K562 (cell line): ENCODE measurements around the gene TMC4. TPM values are rescaled to one million over a fixed set of nuclear protein-coding genes. Genes with fewer than 3 reads are reported as not detected.

ENCODE experiments used
- CSDE1 ChIP-seq, 2 experiments: fragments of 450-650 bp; IDR thresholded peaks; 2 replicates each; pipeline ENCODE4 v1.6.1; 2016; ENCODE audit warnings: mild to moderate bottlenecking in 1 of 2
- CTCFL ChIP-seq: IDR thresholded peaks from 2 replicates; pipeline ENCODE4 v1.6.1; 2011; ENCODE audit warnings: borderline replicate concordance, low read depth, mild to moderate bottlenecking, moderate library complexity, low read length; ENCODE audit not compliant: insufficient read depth, poor library complexity, severe bottlenecking
- E2F3 ChIP-seq: fragments of 250-450 bp; sonication (Bioruptor Pico); IDR thresholded peaks from 2 replicates; pipeline ENCODE4 v1.4.0; 2020; ENCODE audit warnings: mild to moderate bottlenecking
- NFE2L1 ChIP-seq: fragments of 450-650 bp; IDR thresholded peaks from 2 replicates; pipeline ENCODE4 v1.6.1; 2016; ENCODE audit warnings: missing genetic modification characterization, low read depth, mild to moderate bottlenecking, missing compliant biosample characterization, moderate library complexity, borderline replicate concordance
- POLR2A ChIP-seq: fragments of 450-650 bp; conservative IDR thresholded peaks from 2 replicates; pipeline ENCODE4 v1.6.1; 2016
- POLR2B ChIP-seq: fragments of 450-650 bp; IDR thresholded peaks from 2 replicates; pipeline ENCODE4 v1.6.1; 2018; ENCODE audit warnings: low read depth; ENCODE audit not compliant: partially characterized antibody
- RAD51 ChIP-seq: fragments of 450-650 bp; IDR thresholded peaks from 2 replicates; pipeline ENCODE4 v1.7.1; 2016; ENCODE audit warnings: low read depth, mild to moderate bottlenecking, borderline replicate concordance
- RBFOX2 ChIP-seq: fragments of 200-400 bp; formaldehyde crosslinking; IDR thresholded peaks from 2 replicates; pipeline ENCODE4 v1.6.1; 2017; ENCODE audit warnings: low read depth, mild to moderate bottlenecking, low read length, moderate library complexity
- SIN3B ChIP-seq: fragments of 450-650 bp; IDR thresholded peaks from 2 replicates; pipeline ENCODE4 v1.6.1; 2017; ENCODE audit warnings: low read depth, mild to moderate bottlenecking, moderate library complexity
- TEAD1 ChIP-seq, 2 experiments: fragments of 450-650 bp in 1 of 2; sonication (generic) in 1 of 2; formaldehyde crosslinking; IDR thresholded peaks; 2 replicates each; pipeline versions ENCODE4 v1.4.0 to v1.8.0; 2020 to 2022; ENCODE audit warnings: mild to moderate bottlenecking in 2 of 2, missing genetic modification reagents in 1 of 2
- ZHX1 ChIP-seq: fragments of 150-350 bp; conservative IDR thresholded peaks from 2 replicates; pipeline ENCODE4 v1.6.1; 2014; ENCODE audit warnings: low read length
- ZNF239 ChIP-seq: fragments of 250-450 bp; sonication (Bioruptor Pico); IDR thresholded peaks from 2 replicates; pipeline ENCODE4 v1.4.0; 2020; ENCODE audit warnings: mild to moderate bottlenecking
- ZNF316 ChIP-seq: fragments of 450-650 bp; IDR thresholded peaks from 2 replicates; pipeline ENCODE4 v1.6.1; 2016
- ZNF639 ChIP-seq, 2 experiments: fragments of 200-800 bp in 1 of 2; sonication (Bioruptor generic) in 1 of 2; sonication (generic) in 1 of 2; formaldehyde crosslinking in 1 of 2; IDR thresholded peaks in 1 of 2; conservative IDR thresholded peaks in 1 of 2; 2 replicates each; pipeline versions ENCODE4 v1.5.0 to v1.6.1; 2016 to 2020; ENCODE audit warnings: missing compliant biosample characterization in 1 of 2, missing genetic modification characterization in 1 of 2, missing genetic modification reagents in 1 of 2
- ZNF740 ChIP-seq, 3 experiments: fragments of 200-800 bp in 1 of 3; sonication (Bioruptor generic) in 1 of 3; sonication (generic) in 1 of 3; formaldehyde crosslinking in 1 of 3; IDR thresholded peaks; 2 replicates each; pipeline versions ENCODE4 v1.6.1 to v1.8.0; 2016 to 2022; ENCODE audit warnings: mild to moderate bottlenecking in 2 of 3, missing compliant biosample characterization in 2 of 3, missing genetic modification characterization in 2 of 3, missing genetic modification reagents in 1 of 3
- ZNF785 ChIP-seq: fragments of 250-450 bp; sonication (Bioruptor Pico); IDR thresholded peaks from 2 replicates; pipeline ENCODE4 v1.4.0; 2020; ENCODE audit warnings: mild to moderate bottlenecking
- polyA plus RNA-seq, 8 experiments: library from polyadenylated mRNA; depleted of rRNA in 4 of 8; stranded (reverse) in 5 of 8; unstranded in 3 of 8; fragments of >200 nt; fragmentation: Nextera tagmentation in 2 of 8; fragmentation: Illumina TruSeq in 1 of 8; extraction: Ambion mirVana in 2 of 8; extraction: Trizol in 1 of 8; gene quantifications; 2 replicates each; pipeline versions ENCODE4 v1.2.1 to v1.2.3, GENCODE V29; 2011 to 2014; ENCODE audit warnings: inconsistent platforms in 1 of 8, missing spikeins in 1 of 8
- total RNA-seq, 7 experiments: library from RNA; depleted of rRNA in 6 of 7; stranded (reverse); fragments of >200 nt in 6 of 7; fragmentation: Illumina TruSeq in 2 of 7; extraction: Trizol in 2 of 7; gene quantifications; 2 replicates each; pipeline versions ENCODE4 v1.2.1 to v1.2.3, GENCODE V29; 2011 to 2021; ENCODE audit warnings: low replicate concordance in 1 of 7
- TF ChIP-seq, protein P1 (sequence below): fragments of 250-450 bp; sonication (Bioruptor Pico); IDR thresholded peaks from 2 replicates; pipeline ENCODE4 v1.8.0; 2021; ENCODE audit warnings: moderate library complexity, mild to moderate bottlenecking, inconsistent platforms

TMC4 gene
- total and polyA plus RNA-seq, 9 of the 15 experiments (the other 6 are each of a cell fraction or from before 2014, with no cell fraction given) = 0.12 to 0.79 (median 0.36) TPM; not detected in 2

DNA sequence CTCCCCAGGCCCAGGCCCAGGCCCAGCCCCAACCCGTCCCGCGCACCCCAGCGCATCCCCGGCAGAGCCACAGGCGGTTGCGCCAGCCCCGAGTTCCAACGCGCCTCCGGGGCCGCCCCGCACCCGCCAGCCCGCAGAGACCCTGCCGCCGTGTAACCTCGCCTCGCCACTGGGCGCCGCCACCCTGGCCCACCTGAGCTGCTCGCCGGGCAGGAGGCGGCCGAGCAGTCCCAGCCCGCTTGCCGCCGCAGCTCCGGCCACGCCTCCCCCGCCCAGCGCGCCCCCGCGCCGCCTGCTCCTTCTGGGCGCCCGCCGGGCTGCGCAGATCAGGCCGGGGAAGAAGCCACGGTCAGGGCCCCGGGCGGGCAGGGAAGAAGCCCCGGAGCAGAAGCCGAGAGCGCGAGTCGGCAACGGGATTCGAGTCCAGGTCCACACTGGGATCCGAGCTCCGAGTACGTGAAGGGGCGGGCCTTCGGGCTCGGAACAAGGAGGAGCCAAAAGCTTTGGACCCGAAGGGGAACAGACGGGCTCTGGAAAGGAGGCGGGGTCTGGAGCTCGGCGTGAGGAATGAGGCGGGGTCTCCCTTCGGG, 16.3 kb upstream of the TMC4 start, which contains the start of gene MBOAT7 (continued):
- TF ChIP-seq POLR2A (peak; percentile 80), POLR2B (peak; percentile 33), CSDE1 (IDR thresholded peaks at IDR 0.05) (no peak), RAD51 (no peak), E2F3 (CRISPR knock-in tag) (no peak), SIN3B (peak; percentile 72; the same call in 1 of the 2 replicates), RBFOX2 (peak; percentile 86), ZNF785 (CRISPR knock-in tag) (no peak), ZNF639 (CRISPR knock-in tag; conservative IDR thresholded peaks at IDR 0.05 in 1 of 2, IDR thresholded peaks at IDR 0.05 in 1 of 2) (0 out of 4 replicates have a peak, but pooled peaks of 1 of the 2 experiments have one; percentile 1), NFE2L1 (no peak), CTCFL (peak; percentile 74), ZNF740 (CRISPR knock-in tag; IDR thresholded peaks at IDR 0.05) (peak; percentile 85; the same call in 1 of the 2 replicates), ZNF740 (tag; IDR thresholded peaks at IDR 0.05) (no peak), ZNF239 (CRISPR knock-in tag) (no peak), ZNF316 (no peak), TEAD1 (CRISPR knock-in tag; IDR thresholded peaks at IDR 0.05) (0 out of 4 replicates have a peak, but pooled peaks of 1 of the 2 experiments have one; percentile 50), ZHX1 (no peak)
- TF ChIP-seq, protein P1, sequence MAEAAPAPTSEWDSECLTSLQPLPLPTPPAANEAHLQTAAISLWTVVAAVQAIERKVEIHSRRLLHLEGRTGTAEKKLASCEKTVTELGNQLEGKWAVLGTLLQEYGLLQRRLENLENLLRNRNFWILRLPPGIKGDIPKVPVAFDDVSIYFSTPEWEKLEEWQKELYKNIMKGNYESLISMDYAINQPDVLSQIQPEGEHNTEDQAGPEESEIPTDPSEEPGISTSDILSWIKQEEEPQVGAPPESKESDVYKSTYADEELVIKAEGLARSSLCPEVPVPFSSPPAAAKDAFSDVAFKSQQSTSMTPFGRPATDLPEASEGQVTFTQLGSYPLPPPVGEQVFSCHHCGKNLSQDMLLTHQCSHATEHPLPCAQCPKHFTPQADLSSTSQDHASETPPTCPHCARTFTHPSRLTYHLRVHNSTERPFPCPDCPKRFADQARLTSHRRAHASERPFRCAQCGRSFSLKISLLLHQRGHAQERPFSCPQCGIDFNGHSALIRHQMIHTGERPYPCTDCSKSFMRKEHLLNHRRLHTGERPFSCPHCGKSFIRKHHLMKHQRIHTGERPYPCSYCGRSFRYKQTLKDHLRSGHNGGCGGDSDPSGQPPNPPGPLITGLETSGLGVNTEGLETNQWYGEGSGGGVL (CRISPR knock-in tag) = no peak
